Gastroesophageal sphincter (tissue), 3 donors: ENCODE measurements around the gene PITPNM2.

Source experiments
- CTCF ChIP-seq, 4 experiments: fragments of 200-600 bp in 2 of 4; fragments of 450-650 bp in 2 of 4; sonication (generic) in 1 of 4; IDR thresholded peaks; one replicate each; pipeline ENCODE4 v1.5.1; 2017 to 2019; ENCODE audit warnings: antibody characterized with exemption in 4 of 4, mild to moderate bottlenecking in 2 of 4, moderate library complexity in 2 of 4
- POLR2A ChIP-seq, 2 donors: fragments of 450-650 bp; IDR thresholded peaks; one replicate each; pipeline ENCODE4 v1.6.1; 2017; ENCODE audit warnings: antibody characterized with exemption in 2 of 2, mild to moderate bottlenecking in 2 of 2, moderate library complexity in 1 of 2

DNA sequence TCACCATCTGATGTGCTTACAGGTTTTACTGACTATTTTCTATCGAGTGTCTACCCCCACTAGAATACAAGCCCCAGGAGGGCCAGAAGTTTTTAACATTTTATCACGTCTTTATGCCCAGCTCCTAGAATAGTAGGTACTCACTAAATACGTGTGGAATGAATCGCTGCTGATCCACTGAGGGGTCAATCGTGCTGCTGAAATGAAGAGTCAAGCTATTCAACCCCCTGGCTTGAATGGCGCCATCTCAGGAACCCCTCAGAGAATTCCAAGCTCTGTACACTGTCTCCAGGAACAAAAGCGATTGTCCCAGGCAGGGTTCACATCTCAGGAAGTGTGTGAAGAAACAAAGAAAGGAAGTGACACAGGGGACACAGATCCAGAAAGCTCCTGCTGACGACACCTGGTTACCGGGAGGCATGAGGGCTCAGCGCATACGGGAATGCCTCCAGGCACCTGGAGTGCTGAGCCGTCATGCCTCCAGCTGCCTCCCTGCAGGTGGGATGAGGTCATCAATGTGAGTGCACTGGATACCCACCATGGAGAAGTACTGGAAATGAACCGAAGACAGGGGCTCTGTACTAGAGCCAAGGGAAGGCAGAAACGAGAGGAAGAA is 45.6 kb downstream of the PITPNM2 start:
- TF ChIP-seq CTCF (IDR thresholded peaks at IDR 0.05) (no peak), POLR2A (IDR thresholded peaks at IDR 0.05) (no peak)
